Measurements from ENCODE around the gene RTL9. TPM values are rescaled to one million over a fixed set of nuclear protein-coding genes. Genes with fewer than 3 reads are reported as not detected.

RTL9 gene
- 0.74 TPM for polyA plus RNA-seq (2012; ENCODE audit: missing spikeins)

GRCh38 chrX:110358548-110358947 lies at the start of gene RTL9:
RTL9 (plus strand) TSS chrX:110358848; CDS start chrX:110450618, 91,770 bp downstream.
- DNase-seq (ENCODE audit: insufficient read length) = no peak
- FAIRE-seq = no peak
- TF ChIP-seq TAF1 (IDR thresholded peaks at IDR 0.05; ENCODE audit: borderline replicate concordance, low read depth, low read length) = no peak
- TF ChIP-seq POLR2A (IDR thresholded peaks at IDR 0.05; ENCODE audit: low read depth, low read length) = no peak
- no peak for TF ChIP-seq POLR2AphosphoS5 (IDR thresholded peaks at IDR 0.05; ENCODE audit: low read depth, low read length)

GRCh38 chrX:110310000-110310790 lies 48.5 kb upstream of the RTL9 start:
- no peak for FAIRE-seq
- no peak for DNase-seq (ENCODE audit: insufficient read length)

GRCh38 chrX:110310896-110311295 lies 47.8 kb upstream of the RTL9 start:
- DNase-seq (ENCODE audit: insufficient read length) (peak; percentile 3), FAIRE-seq (peak; percentile 81)
- TF ChIP-seq POLR2A (IDR thresholded peaks at IDR 0.05; ENCODE audit: low read depth, low read length) = no peak

More at GRCh38 chrX:110310000-110310790, 48.5 kb upstream of the RTL9 start:
- TF ChIP-seq POLR2AphosphoS5 (IDR thresholded peaks at IDR 0.05; ENCODE audit: low read depth, low read length) (no peak), POLR2A (IDR thresholded peaks at IDR 0.05; ENCODE audit: low read depth, low read length) (no peak), TAF1 (IDR thresholded peaks at IDR 0.05; ENCODE audit: borderline replicate concordance, low read depth, low read length) (no peak)

- no peak for TF ChIP-seq POLR2A (IDR thresholded peaks at IDR 0.05; ENCODE audit: low read depth, low read length)
- no peak for TF ChIP-seq TAF1 (IDR thresholded peaks at IDR 0.05; ENCODE audit: borderline replicate concordance, low read depth, low read length)
- TF ChIP-seq POLR2AphosphoS5 (IDR thresholded peaks at IDR 0.05; ENCODE audit: low read depth, low read length) = no peak
- FAIRE-seq (no peak), DNase-seq (ENCODE audit: insufficient read length) (no peak)
These were observed 47.0 kb upstream of the RTL9 start for GRCh38 chrX:110311437-110312230.

GRCh38 chrX:110315551-110315950 lies 43.1 kb upstream of the RTL9 start:
- FAIRE-seq = no peak
- no peak for DNase-seq (ENCODE audit: insufficient read length)
- no peak for TF ChIP-seq POLR2A (IDR thresholded peaks at IDR 0.05; ENCODE audit: low read depth, low read length)
- no peak for TF ChIP-seq TAF1 (IDR thresholded peaks at IDR 0.05; ENCODE audit: borderline replicate concordance, low read depth, low read length)
- no peak for TF ChIP-seq POLR2AphosphoS5 (IDR thresholded peaks at IDR 0.05; ENCODE audit: low read depth, low read length)

GRCh38 chrX:110316351-110317060 lies 42.1 kb upstream of the RTL9 start:
- TF ChIP-seq POLR2A (IDR thresholded peaks at IDR 0.05; ENCODE audit: low read depth, low read length) (no peak), POLR2AphosphoS5 (IDR thresholded peaks at IDR 0.05; ENCODE audit: low read depth, low read length) (no peak), TAF1 (IDR thresholded peaks at IDR 0.05; ENCODE audit: borderline replicate concordance, low read depth, low read length) (no peak)
- DNase-seq (ENCODE audit: insufficient read length) (no peak), FAIRE-seq (no peak)

GRCh38 chrX:110317061-110317819 lies 41.4 kb upstream of the RTL9 start:
- DNase-seq (ENCODE audit: insufficient read length) (peak; percentile 12), FAIRE-seq (no peak)
- TF ChIP-seq POLR2AphosphoS5 (IDR thresholded peaks at IDR 0.05; ENCODE audit: low read depth, low read length) (no peak), POLR2A (IDR thresholded peaks at IDR 0.05; ENCODE audit: low read depth, low read length) (no peak), TAF1 (IDR thresholded peaks at IDR 0.05; ENCODE audit: borderline replicate concordance, low read depth, low read length) (no peak)

- TF ChIP-seq POLR2A (IDR thresholded peaks at IDR 0.05; ENCODE audit: low read depth, low read length) (peak; percentile 86), TAF1 (IDR thresholded peaks at IDR 0.05; ENCODE audit: borderline replicate concordance, low read depth, low read length) (peak; percentile 87), POLR2AphosphoS5 (IDR thresholded peaks at IDR 0.05; ENCODE audit: low read depth, low read length) (peak; percentile 41; the same call in 1 of the 2 replicates)
- DNase-seq (ENCODE audit: insufficient read length) (peak; percentile 56), FAIRE-seq (peak; percentile 92)
These were observed 40.6 kb upstream of the RTL9 start, which contains the start of gene AMMECR1 for GRCh38 chrX:110317820-110318663. AMMECR1 (minus strand) TSS chrX:110318085; CDS start chrX:110318071, 14 bp downstream.

GRCh38 chrX:110318664-110318968 lies 40.0 kb upstream of the RTL9 start:
- DNase-seq (ENCODE audit: insufficient read length) (no peak), FAIRE-seq (peak; percentile 38)
- TF ChIP-seq POLR2A (IDR thresholded peaks at IDR 0.05; ENCODE audit: low read depth, low read length) (no peak), TAF1 (IDR thresholded peaks at IDR 0.05; ENCODE audit: borderline replicate concordance, low read depth, low read length) (no peak), POLR2AphosphoS5 (IDR thresholded peaks at IDR 0.05; ENCODE audit: low read depth, low read length) (no peak)

Measured in GM12892 (cell line).